GM10248 (cell line): ENCODE results near the gene SSH2.

ENCODE experiments used
- CTCF ChIA-PET: fragments of 300-600 bp; sonication (Branson Sonifier 250); formaldehyde crosslinking; extraction: SDS; loops from one replicate; lab custom pipeline; 2021; ENCODE audit warnings: antibody characterized with exemption; lab: Yijun Ruan, JAX
- POLR2A ChIA-PET: fragments of 350-650 bp; sonication (Branson Sonifier 250); formaldehyde crosslinking; extraction: SDS; loops from one replicate; lab custom pipeline; 2020; ENCODE audit warnings: antibody characterized with exemption; lab: Yijun Ruan, JAX
- DNase-seq: peaks from one replicate; pipeline ENCODE4 v3.0.0; 2012; ENCODE audit errors: extremely low spot score
- CTCF ChIP-seq: IDR thresholded peaks from 2 replicates; pipeline ENCODE4 v1.5.1; 2012; ENCODE audit warnings: mild to moderate bottlenecking, low read depth; ENCODE audit errors: extremely low read depth, missing control alignments, control extremely low read depth

The SSH2 gene

DNA sequence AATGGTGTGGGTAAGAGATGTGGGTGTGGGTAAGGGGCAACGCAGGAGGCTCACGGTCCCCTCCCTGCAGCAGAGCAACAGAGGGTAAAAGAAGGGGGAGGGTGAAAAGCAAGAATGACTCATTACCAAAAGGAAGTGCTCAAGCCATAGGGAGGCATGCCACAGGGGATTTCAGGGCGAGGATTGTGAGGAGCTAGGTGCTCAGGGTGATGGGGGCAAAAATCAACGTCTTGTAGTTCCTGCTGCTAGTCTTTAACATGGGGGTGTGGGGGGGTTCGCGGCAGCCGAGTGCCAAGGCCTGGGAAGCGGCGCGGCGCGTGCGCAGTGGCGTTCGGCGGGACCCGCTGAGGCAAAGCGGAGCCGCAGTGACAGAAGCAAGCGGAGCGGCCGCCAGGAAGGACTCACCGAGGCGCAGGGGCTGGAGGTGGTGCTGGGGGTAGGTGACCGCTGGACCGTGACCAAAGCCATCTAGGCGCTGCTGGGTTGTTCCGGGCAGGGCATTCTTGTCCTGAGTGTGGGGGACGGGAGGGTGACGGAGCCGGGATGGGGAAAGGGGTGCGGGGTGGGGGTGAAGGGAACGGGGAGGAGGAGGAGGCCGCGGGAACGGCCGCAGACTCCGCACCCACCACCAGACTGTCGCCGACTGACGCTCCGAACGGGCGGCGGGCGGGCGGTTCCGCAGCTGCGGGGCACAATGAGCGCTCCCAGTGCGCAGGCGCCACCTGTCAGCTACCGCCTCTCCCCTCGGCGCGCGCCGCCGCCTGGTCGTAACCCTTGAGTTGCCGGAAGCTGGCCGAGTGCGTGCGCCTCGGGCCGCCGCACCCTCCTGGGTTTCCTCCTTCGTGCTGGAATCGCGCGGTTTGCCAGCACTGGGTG is at the start of gene SSH2:
Gene SSH2 (minus strand): TSS at position 696 of the 876 bp plus-strand sequence. CDS start 228 bp downstream, at position 468.
- ChIA-PET POLR2A (interaction anchor here (0.6 to 1.3 kb wide), 6 partner anchors 8 to 648 kb away, joined by 3 to 6 read pairs (median 3); no protein-coding TSS in a partner anchor), CTCF (interaction anchor here (1.0 to 8.9 kb wide), 23 partner anchors 11 to 410 kb away, joined by 3 to 271 read pairs (median 9); partner anchors contain the start of gene EFCAB5)
- TF ChIP-seq CTCF = no peak
- DNase-seq = peak; percentile 89

DNA sequence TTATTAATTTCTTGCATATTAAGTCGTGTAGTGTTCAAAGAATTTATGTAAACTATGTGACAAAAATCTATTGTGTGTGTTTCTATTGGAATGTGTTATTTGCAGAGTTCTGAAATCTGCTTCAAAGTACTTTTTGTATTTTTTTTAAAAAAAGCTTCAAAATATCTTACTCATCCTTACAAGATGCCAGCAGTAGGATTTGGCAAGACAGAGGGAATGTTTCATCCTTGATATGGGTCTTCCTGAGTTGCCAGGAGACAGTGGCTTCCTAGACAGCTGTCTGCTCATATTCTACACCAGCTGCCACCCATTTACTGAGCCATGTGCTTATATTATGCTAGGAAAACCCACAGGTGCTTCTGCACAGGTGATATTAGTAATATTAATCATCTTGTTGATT is 47.8 kb upstream of the SSH2 start:
- TF ChIP-seq CTCF = no peak
- POLR2A ChIA-PET = no interaction called here
- no peak for DNase-seq
- CTCF ChIA-PET = interaction anchor here (1.0 kb wide), 1 partner anchor 19 kb away, joined by 4 read pairs; no protein-coding TSS in a partner anchor

- CTCF ChIA-PET = interaction anchor here (1.6 kb wide), 1 partner anchor 11 kb away, joined by 3 read pairs; no protein-coding TSS in a partner anchor
- no peak for TF ChIP-seq CTCF
- POLR2A ChIA-PET = no interaction called here
Observed at GRCh38 chr17:29973005-29973404, 43.0 kb upstream of the SSH2 start.

DNA sequence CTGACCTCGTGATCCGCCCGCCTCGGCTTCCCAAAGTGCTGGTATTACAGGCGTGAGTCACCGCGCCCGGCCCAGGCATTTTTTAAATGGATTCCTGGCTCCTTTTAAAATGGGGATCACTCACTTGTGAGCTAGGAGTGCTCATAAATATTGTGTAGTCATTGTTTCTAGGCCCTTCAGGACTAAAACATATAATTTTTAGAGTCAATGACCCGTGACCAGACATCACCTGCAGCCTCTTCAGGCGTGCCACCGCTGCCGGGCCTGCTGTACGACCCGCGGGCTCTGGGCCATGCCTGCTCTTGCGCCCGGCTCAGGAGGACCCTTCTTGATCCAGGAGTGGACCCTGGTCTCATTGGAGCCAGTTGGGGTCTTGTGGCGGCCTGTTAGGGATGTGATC is 42.2 kb upstream of the SSH2 start:
- DNase-seq = no peak
- ChIA-PET POLR2A (no interaction called here), CTCF (interaction anchor here (1.6 kb wide), 1 partner anchor 10 kb away, joined by 3 read pairs; no protein-coding TSS in a partner anchor)
- TF ChIP-seq CTCF = no peak

More at GRCh38 chr17:29973005-29973404, 43.0 kb upstream of the SSH2 start:
- no peak for DNase-seq

GRCh38 chr17:29968271-29968670 is 38.2 kb upstream of the SSH2 start:
- ChIA-PET POLR2A (no interaction called here), CTCF (interaction anchor here (0.7 to 1.0 kb wide), 2 partner anchors 158 to 235 kb away, joined by 3 read pairs; no protein-coding TSS in a partner anchor)
- DNase-seq = no peak
- no peak for TF ChIP-seq CTCF

- no peak for DNase-seq
- POLR2A ChIA-PET = no interaction called here
- no peak for TF ChIP-seq CTCF
- CTCF ChIA-PET = interaction anchor here (1.0 to 1.6 kb wide), 3 partner anchors 10 to 31 kb away, joined by 3 to 7 read pairs (median 3); no protein-coding TSS in a partner anchor
Observed at GRCh38 chr17:29962656-29963055, 32.6 kb upstream of the SSH2 start.
